GM23338 (cell line): ENCODE data around the gene TNNT3. TPM values are rescaled to one million over a fixed set of nuclear protein-coding genes. Genes with fewer than 3 reads are reported as not detected.

ENCODE experiments used
- ATAC-seq: fragments of 200-7000 bp; cut with Tn5 transposase; 3 replicates; pipeline ENCODE4 v1.9.1; 2020
- DNase-seq: peaks from one replicate; pipeline ENCODE4 v3.0.0-alpha.2; 2015; ENCODE audit warnings: low spot score
- H2AFZ ChIP-seq: fragments of 200-600 bp; sonication (generic); 2 replicates; pipeline ENCODE4 v1.8.0; 2016; ENCODE audit warnings: antibody characterized with exemption, mild to moderate bottlenecking, moderate library complexity
- H3F3A ChIP-seq: fragments of 200-600 bp; sonication (generic); replicated peaks from 2 replicates; pipeline ENCODE4 v1.8.0; 2017; ENCODE audit warnings: antibody characterized with exemption, mixed run types, low read depth
- H3K27ac ChIP-seq: fragments of 200-600 bp; sonication (generic); 2 replicates; pipeline ENCODE4 v1.6.1; 2016; ENCODE audit warnings: low read depth
- H3K27me3 ChIP-seq: fragments of 200-600 bp; sonication (generic); 2 replicates; pipeline ENCODE4 v1.8.0; 2016; ENCODE audit warnings: mild to moderate bottlenecking, mixed run types, moderate library complexity; ENCODE audit not compliant: insufficient read depth
- H3K36me3 ChIP-seq: fragments of 200-600 bp; sonication (generic); 2 replicates; pipeline ENCODE4 v1.8.0; 2016; ENCODE audit warnings: mild to moderate bottlenecking; ENCODE audit not compliant: insufficient read depth
- H3K4me1 ChIP-seq: fragments of 200-600 bp; sonication (generic); 2 replicates; pipeline ENCODE4 v1.8.0; 2016; ENCODE audit warnings: mild to moderate bottlenecking, moderate library complexity; ENCODE audit not compliant: insufficient read depth
- H3K4me2 ChIP-seq: fragments of 200-600 bp; sonication (generic); 2 replicates; pipeline ENCODE4 v1.7.1; 2017; ENCODE audit warnings: mixed run types
- H3K4me3 ChIP-seq: fragments of 200-600 bp; sonication (generic); 2 replicates; pipeline ENCODE4 v1.6.1; 2016; ENCODE audit warnings: mixed run types
- H3K79me2 ChIP-seq: fragments of 200-600 bp; sonication (generic); replicated peaks from 2 replicates; pipeline ENCODE4 v1.8.0; 2017; ENCODE audit warnings: mild to moderate bottlenecking; ENCODE audit not compliant: insufficient read depth
- H3K9me2 ChIP-seq: fragments of 200-600 bp; sonication (generic); 2 replicates; pipeline ENCODE4 v1.8.0; 2017; ENCODE audit not compliant: insufficient read depth
- H4K20me1 ChIP-seq: fragments of 200-600 bp; sonication (generic); replicated peaks from 2 replicates; pipeline ENCODE4 v1.8.0; 2017; ENCODE audit warnings: mild to moderate bottlenecking; ENCODE audit not compliant: insufficient read depth
- H3K27ac Mint-ChIP-seq: 2 replicates; pipeline ENCODE4 v1.8.0; 2020; ENCODE audit warnings: inconsistent platforms, mild to moderate bottlenecking, moderate library complexity, mixed read lengths
- H3K27me3 Mint-ChIP-seq: 3 replicates; pipeline ENCODE4 v1.8.0; 2022; ENCODE audit warnings: low read depth, mild to moderate bottlenecking, moderate library complexity, mixed read lengths, inconsistent platforms; ENCODE audit not compliant: insufficient read depth, poor library complexity
- H3K36me3 Mint-ChIP-seq: 3 replicates; pipeline ENCODE4 v1.8.0; 2021; ENCODE audit warnings: low read depth, mild to moderate bottlenecking, inconsistent platforms, moderate library complexity, mixed read lengths
- H3K4me1 Mint-ChIP-seq: 3 replicates; pipeline ENCODE4 v1.8.0; 2020; ENCODE audit warnings: mild to moderate bottlenecking, inconsistent platforms, mixed read lengths
- H3K4me3 Mint-ChIP-seq: 3 replicates; pipeline ENCODE4 v1.8.0; 2021; ENCODE audit warnings: moderate library complexity, mild to moderate bottlenecking, inconsistent platforms, mixed read lengths
- H3K9me3 Mint-ChIP-seq: 3 replicates; pipeline ENCODE4 v1.8.0; 2020; ENCODE audit warnings: moderate library complexity, mild to moderate bottlenecking, inconsistent platforms, mixed read lengths
- CREB1 ChIP-seq: fragments of 250-450 bp; sonication (Bioruptor Pico); IDR thresholded peaks from 2 replicates; pipeline ENCODE4 v1.5.0; 2020; ENCODE audit warnings: low read depth, mild to moderate bottlenecking, moderate library complexity
- CTCF ChIP-seq, 2 experiments: fragments of 200-600 bp in 1 of 2; sonication (generic) in 1 of 2; conservative IDR thresholded peaks; 2 replicates each; pipeline versions ENCODE4 v1.5.1 to v1.6.1; 2016 to 2017; ENCODE audit warnings: antibody characterized with exemption in 2 of 2, low read depth in 2 of 2, mild to moderate bottlenecking in 2 of 2, moderate library complexity in 1 of 2
- EZH2 ChIP-seq: fragments of 200-600 bp; sonication (generic); IDR thresholded peaks from one replicate; pipeline ENCODE4 v1.8.0; 2017; ENCODE audit warnings: antibody characterized with exemption, mild to moderate bottlenecking, low read depth; ENCODE audit not compliant: unreplicated experiment
- JUNB ChIP-seq: IDR thresholded peaks from one replicate; pipeline ENCODE4 v1.6.1; 2016; ENCODE audit warnings: antibody characterized with exemption; ENCODE audit not compliant: unreplicated experiment
- POLR2AphosphoS5 ChIP-seq: IDR thresholded peaks from 2 replicates; pipeline ENCODE4 v1.6.1; 2016; ENCODE audit warnings: antibody characterized with exemption, low read depth
- STAT1 ChIP-seq: IDR thresholded peaks from one replicate; pipeline ENCODE4 v1.6.1; 2016; ENCODE audit warnings: antibody characterized with exemption; ENCODE audit not compliant: unreplicated experiment
- ZNF331 ChIP-seq: fragments of 250-450 bp; sonication (Bioruptor Pico); IDR thresholded peaks from 2 replicates; pipeline ENCODE4 v1.5.0; 2020; ENCODE audit warnings: low read depth, mild to moderate bottlenecking, moderate library complexity
- ZNF462 ChIP-seq: fragments of 250-450 bp; sonication (Bioruptor Pico); IDR thresholded peaks from 2 replicates; pipeline ENCODE4 v1.5.0; 2020; ENCODE audit warnings: mild to moderate bottlenecking, moderate library complexity
- polyA plus RNA-seq: library from polyadenylated mRNA; unstranded; fragments of >200 nt; fragmentation: Nextera tagmentation; extraction: Ambion mirVana; gene quantifications from 2 replicates; pipeline ENCODE4 v1.2.1, GENCODE V29; 2016
- total RNA-seq: library from RNA; depleted of rRNA; stranded (reverse); fragments of >200 nt; shearing (Covaris generic); gene quantifications from 2 replicates; pipeline ENCODE4 v1.2.3, GENCODE V29; 2014

TNNT3 gene
- total and polyA plus RNA-seq, 2 experiments from 2014 or later, result not detected

- TF ChIP-seq ZNF462 (no peak), POLR2AphosphoS5 (no peak), EZH2 (no peak), STAT1 (no peak), CREB1 (CRISPR knock-in tag) (no peak), JUNB (no peak), CTCF (conservative IDR thresholded peaks at IDR 0.05; ENCODE audit: low read depth in 2 of 2) (no peak)
These were observed 55.7 kb downstream of the TNNT3 start (continued) for GRCh38 chr11:1975185-1975584.

- Mint-ChIP-seq H3K4me1 (no peaks in the 10 kb centered on the region), H3K27ac (no peak overlapping the region), H3K4me3 (no peak overlapping the region), H3K27me3 (no peaks in the 10 kb centered on the region), H3K36me3 (no peaks in the 10 kb centered on the region), H3K9me3 (no peaks in the 10 kb centered on the region)
- Histone ChIP-seq H3K36me3 (no peaks in the 10 kb centered on the region), H3K79me2 (no peaks in the 10 kb centered on the region), H3K27ac (no peak overlapping the region), H4K20me1 (no peaks in the 10 kb centered on the region), H3K4me2 (no peak overlapping the region), H3K9me2 (no peaks in the 10 kb centered on the region), H3K27me3 (no peaks in the 10 kb centered on the region), H3K4me3 (no peak overlapping the region), H3K4me1 (no peaks in the 10 kb centered on the region), H3F3A (no peaks in the 10 kb centered on the region), H2AFZ (no peak overlapping the region)
- ATAC-seq, result no peak
- no peak for DNase-seq
- no peak for TF ChIP-seq ZNF462
- no peak for TF ChIP-seq ZNF331 (CRISPR knock-in tag)
These were observed 59.4 kb downstream of the TNNT3 start for GRCh38 chr11:1978720-1979473.
